Loucy (cell line): Measurements from ENCODE around the gene GABRR3.

Experiments
- EZH2phosphoT487 ChIP-seq: fragments of 200-600 bp; IDR thresholded peaks from 2 replicates; pipeline ENCODE4 v1.6.1; 2018; ENCODE audit warnings: antibody characterized with exemption, mild to moderate bottlenecking, moderate library complexity, borderline replicate concordance
- TF ChIP-seq, protein P1 (sequence below): fragments of 200-600 bp; sonication (generic); conservative IDR thresholded peaks from 2 replicates; pipeline ENCODE4 v1.5.1; 2014; ENCODE audit warnings: mild to moderate bottlenecking, antibody characterized with exemption, low read length

DNA sequence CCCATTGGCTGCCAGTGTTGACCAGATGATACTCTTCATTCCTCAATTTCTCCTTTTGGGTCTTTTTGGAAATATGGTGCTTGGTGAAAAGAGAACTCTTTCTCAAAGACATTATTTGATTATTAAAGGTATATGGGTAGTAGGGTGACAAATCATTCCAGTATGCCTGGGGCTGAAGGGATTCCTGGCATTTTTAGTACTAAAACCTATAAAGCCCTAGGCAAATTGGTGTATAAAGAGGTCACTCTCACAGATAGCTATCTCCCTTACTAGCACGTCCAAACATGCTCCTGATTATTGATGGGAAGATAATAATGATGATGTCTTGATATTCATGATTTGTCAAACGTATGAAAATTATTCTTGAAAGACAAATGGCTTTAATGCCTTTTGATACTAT, 1.1 kb downstream of the GABRR3 start:
- TF ChIP-seq, protein P1, sequence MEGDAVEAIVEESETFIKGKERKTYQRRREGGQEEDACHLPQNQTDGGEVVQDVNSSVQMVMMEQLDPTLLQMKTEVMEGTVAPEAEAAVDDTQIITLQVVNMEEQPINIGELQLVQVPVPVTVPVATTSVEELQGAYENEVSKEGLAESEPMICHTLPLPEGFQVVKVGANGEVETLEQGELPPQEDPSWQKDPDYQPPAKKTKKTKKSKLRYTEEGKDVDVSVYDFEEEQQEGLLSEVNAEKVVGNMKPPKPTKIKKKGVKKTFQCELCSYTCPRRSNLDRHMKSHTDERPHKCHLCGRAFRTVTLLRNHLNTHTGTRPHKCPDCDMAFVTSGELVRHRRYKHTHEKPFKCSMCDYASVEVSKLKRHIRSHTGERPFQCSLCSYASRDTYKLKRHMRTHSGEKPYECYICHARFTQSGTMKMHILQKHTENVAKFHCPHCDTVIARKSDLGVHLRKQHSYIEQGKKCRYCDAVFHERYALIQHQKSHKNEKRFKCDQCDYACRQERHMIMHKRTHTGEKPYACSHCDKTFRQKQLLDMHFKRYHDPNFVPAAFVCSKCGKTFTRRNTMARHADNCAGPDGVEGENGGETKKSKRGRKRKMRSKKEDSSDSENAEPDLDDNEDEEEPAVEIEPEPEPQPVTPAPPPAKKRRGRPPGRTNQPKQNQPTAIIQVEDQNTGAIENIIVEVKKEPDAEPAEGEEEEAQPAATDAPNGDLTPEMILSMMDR, result no peak
- no peak for TF ChIP-seq EZH2phosphoT487
